GM19452 (cell line): Measurements from ENCODE around the gene THAP8.

Source experiments
- ATAC-seq: cut with Tn5 transposase; IDR thresholded peaks from one replicate; pipeline ENCODE4 v1.9.1; 2021; ENCODE audit not compliant: unreplicated experiment

THAP8 gene

GRCh38 chr19:36030264-36031148 lies 23.6 kb downstream of the THAP8 start:
- no peak for ATAC-seq

- ATAC-seq, result no peak
Observed at GRCh38 chr19:36028313-36029041, 25.6 kb downstream of the THAP8 start.

- ATAC-seq, result no peak
Observed at GRCh38 chr19:36027696-36028095, 26.4 kb downstream of the THAP8 start.

GRCh38 chr19:36026091-36026876 lies 27.8 kb downstream of the THAP8 start:
- no peak for ATAC-seq

- no peak for ATAC-seq
Observed at GRCh38 chr19:36025541-36025940, 28.5 kb downstream of the THAP8 start.

GRCh38 chr19:36023432-36023831 lies 30.7 kb downstream of the THAP8 start:
- ATAC-seq, result no peak

- ATAC-seq, result no peak
Observed at GRCh38 chr19:36019061-36019670, 34.9 kb downstream of the THAP8 start.

GRCh38 chr19:36014012-36014924 lies 39.8 kb downstream of the THAP8 start, which contains the start of gene ALKBH6:
Gene ALKBH6 (minus strand): TSS chr19:36014213. CDS start chr19:36013397, 816 bp downstream.
- ATAC-seq, result peak; percentile 96

GRCh38 chr19:36013280-36014011 lies 40.6 kb downstream of the THAP8 start:
- ATAC-seq, result no peak

GRCh38 chr19:36010402-36010801 lies 43.7 kb downstream of the THAP8 start:
- no peak for ATAC-seq

GRCh38 chr19:36009633-36010379 lies 44.3 kb downstream of the THAP8 start:
- no peak for ATAC-seq

- no peak for ATAC-seq
Observed at GRCh38 chr19:36009220-36009619, 44.9 kb downstream of the THAP8 start.

- no peak for ATAC-seq
Observed at GRCh38 chr19:36008336-36008978, 45.6 kb downstream of the THAP8 start, which contains the start of gene SYNE4. Gene SYNE4 (minus strand): TSS chr19:36008813. CDS start chr19:36008681, 132 bp downstream.

- ATAC-seq, result no peak
Observed at GRCh38 chr19:36006955-36007354, 47.1 kb downstream of the THAP8 start.

- no peak for ATAC-seq
Observed at GRCh38 chr19:36003284-36003683, 50.8 kb downstream of the THAP8 start.

GRCh38 chr19:36001605-36002004 lies 52.5 kb downstream of the THAP8 start:
- ATAC-seq, result no peak

- ATAC-seq, result no peak
Observed at GRCh38 chr19:35996777-35997176, 57.3 kb downstream of the THAP8 start.
